Epithelial cell of prostate (primary cell): Measurements from ENCODE around the gene ABLIM2.

Experiments
- DNase-seq: peaks from one replicate; pipeline ENCODE4 v3.0.0-alpha.2; 2011; ENCODE audit warnings: low read depth, low spot score
- H3K27ac ChIP-seq: fragments of 450-650 bp; 2 replicates; pipeline ENCODE4 v1.5.1; 2017; ENCODE audit warnings: mild to moderate bottlenecking

ABLIM2 gene

DNA sequence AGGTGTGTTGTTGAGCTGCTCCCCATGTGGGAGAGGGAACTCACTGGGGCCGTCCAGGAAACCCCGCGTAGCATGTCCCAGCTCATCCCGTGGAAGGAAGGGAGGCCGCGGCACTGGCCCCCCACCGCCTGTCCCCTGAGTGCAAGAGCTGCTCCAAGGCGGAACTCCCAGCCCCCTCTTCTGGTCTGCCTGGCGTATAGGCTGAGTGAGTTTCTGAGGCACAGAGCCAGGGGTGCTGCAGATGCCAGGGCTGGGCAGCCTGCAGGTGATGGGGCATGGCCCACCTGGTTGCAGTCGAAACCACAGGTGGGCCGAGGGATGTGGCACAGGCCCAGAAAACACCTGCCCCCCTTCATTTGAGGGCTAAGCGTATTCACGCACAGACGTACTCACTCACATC, 49.6 kb downstream of the ABLIM2 start:
- H3K27ac ChIP-seq, result no peak overlapping the region
- DNase-seq, result no peak

DNA sequence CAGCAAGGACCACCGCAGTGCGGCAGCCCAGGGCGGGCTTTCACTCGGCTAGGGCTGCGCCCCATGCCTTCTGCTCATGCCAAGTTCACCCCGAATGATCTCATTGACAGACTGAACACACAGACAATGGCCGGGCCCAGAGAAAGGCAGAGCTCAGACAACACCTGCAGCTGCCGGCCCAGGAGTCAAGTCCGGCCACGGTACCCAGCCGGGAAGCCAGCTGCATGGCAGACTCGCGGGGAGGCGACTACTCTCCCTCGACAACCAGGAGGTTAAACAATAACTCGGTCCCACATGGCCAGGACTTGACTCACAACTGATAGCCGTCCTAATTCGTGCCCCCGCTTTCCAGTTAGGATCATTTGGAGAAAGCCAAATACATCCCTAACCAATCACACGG, 50.4 kb downstream of the ABLIM2 start:
- no peak overlapping the region for H3K27ac ChIP-seq
- no peak for DNase-seq

DNA sequence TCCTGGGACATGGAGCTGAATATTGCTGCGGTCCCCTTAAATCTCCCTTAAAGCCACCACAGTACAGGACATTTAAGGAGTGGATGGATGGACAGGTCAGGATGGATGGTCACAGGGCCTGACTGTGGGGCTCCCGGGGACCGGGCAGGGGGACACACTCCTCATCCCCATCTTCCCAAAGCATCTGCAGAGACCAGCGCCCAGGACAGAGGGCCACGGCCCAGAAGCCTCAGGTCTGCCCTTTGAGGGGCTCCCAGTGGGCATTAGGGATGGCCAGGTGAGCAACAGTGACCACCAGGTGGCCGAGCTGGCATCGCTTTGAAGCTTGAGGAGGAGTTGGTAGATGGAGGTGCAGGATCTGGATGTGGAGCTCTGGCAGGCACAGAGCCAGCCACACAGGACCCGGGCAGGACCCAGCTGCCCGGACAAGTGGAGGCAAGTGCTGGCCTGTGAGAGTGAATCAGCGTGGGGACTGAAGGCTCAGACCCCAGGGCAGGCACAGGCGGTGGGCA, 51.4 kb downstream of the ABLIM2 start:
- DNase-seq, result no peak
- no peak overlapping the region for H3K27ac ChIP-seq

DNA sequence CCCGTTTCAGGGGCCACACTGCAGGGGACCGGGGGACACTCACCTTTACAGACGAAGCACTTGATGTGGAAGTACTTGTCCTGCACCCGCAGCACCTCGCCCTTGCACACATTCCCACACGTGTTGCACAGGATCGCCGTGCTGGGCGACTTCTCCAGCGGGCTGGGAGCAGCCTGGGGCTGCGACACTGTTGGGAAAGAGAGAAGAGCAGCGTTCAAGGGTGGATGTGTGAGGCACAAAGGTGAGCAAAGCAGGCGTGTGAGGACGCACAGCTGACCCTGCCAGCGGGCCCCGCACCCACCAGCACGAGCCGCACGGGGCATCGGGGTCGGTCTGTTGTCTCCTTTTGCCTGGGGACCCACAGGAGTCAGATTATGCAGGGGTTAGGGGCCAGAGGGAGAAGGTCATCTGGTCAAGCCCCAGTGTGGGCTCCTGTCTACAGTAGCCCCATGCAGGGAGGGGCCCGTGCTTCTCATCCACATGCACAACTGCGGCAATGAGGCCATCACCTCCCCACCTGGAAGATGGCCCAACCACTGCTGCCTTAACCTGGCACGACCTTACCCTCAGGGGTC, 52.1 kb downstream of the ABLIM2 start:
- no peak overlapping the region for H3K27ac ChIP-seq
- no peak for DNase-seq

DNA sequence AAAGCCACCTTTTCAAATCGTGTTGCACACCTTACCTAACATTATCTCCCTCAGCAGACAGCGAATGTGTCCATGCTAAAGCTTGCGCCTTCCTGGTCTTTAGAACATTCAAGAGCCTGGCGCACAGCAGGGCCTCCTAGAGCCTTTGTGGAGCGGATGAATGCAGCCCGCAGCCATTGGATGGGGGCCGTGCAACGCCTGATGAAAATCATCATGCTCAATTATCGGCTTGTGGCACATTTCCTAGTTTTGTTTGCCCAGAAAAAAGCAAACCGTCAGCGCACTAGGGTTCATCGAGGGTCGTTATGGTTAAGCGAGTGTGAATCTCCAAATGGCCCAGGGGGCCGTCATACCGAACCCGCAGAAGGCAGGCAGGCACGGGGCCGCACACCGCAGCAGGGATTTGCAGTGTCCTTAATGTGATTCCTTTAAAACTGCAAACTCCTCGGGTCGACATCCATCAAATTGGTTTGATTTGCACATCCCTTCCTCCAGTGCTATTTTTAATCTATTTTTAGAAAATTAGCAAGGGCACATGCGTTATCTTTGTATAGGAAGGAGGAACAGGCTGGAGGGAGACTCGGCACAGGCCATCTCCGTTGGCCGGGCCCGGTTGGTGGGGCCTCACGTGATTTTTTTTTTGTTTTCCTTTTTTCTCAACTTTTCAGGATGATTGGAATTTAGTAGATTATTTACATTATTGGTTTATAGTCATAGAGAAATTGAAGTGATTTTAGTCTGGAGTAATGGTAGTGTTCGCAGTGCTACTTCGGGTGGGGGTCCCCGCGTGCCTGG, 53.1 kb downstream of the ABLIM2 start:
- DNase-seq, result no peak
- H3K27ac ChIP-seq, result no peak overlapping the region

DNA sequence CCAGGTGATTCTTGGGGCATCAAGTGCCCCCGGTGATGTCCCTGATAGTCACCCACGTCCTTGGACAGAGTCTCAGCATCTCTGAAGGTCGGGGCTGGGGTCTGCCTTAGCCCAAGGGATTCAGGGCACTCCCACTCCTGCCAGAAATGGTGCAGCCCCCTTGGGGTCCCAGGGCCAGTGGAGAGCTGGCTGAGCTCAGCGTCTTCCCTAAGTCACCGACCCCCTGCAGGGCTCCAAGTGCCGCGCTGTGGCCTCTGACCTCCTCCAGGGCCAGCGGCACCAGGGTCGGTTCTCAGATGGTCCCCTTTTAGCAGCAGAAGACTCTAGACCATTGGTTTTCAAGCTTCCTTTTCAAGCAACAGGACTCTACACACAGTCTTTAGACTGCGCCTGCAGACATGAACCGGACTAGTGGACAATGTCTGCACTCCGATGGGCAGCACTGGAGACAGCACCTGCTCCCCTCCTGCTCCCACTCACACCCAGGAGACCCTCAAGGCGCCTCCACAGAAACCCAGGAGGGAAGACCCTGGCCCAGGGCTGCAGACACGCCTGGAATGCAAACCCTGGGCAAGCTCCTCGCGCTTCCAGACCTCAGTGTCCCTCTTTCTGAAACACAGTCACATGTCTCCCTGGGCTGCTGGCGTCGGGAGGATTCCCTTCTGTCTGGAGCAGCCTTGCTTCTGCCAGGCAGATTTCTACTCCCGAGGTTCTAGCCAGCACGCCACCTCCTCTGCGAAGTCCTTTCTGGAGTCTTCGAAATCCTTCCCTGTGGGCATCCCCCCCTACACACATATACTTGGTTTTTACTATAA, 53.9 kb downstream of the ABLIM2 start:
- no peak overlapping the region for H3K27ac ChIP-seq
- no peak for DNase-seq

DNA sequence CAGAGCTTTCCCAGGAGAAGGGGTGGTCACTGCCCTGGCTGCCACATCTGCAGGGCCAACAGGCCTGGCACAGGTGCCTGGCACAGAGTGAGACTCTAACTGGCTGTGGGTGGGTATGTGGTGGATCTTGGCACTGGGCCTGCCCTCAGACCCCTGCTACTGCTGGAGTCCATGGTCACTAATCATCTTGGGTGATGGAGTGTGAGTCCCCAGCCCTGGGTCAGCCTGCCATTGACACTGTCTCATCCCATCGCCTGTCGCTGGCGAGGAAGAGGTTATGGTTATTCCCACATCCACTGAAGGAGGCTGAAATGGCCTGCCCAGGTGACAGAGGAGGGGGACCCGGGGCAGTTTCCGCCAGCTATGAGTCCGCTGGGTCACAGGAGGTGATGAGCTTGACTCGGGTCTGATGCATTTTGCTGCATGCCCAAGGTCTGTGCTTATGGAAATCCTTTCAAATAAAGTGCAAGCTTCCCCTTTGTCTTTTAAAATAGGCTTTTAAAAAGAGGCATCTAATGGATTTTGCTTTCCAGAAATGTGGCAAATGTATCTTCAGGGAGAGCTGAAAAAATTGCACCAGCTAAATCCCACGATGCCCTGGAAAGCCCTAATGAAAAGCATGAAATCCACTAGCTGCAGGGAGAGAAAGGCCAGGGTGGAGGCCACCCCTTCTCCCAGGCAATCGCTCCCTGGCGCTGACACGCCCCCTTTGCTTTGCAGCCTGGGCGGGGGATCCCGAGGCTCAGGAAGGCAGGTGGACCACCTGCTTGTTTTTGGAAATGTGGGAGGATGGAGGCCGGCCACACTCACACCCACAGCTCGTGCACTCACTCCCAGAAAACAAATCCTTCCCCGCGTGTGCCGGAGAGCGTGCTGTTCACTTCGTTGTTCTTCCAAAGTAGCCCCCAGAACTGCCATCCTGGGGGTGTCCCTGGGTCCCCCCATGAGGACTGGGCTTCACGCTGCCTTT, 54.9 kb downstream of the ABLIM2 start:
- H3K27ac ChIP-seq, result no peak overlapping the region
- no peak for DNase-seq

DNA sequence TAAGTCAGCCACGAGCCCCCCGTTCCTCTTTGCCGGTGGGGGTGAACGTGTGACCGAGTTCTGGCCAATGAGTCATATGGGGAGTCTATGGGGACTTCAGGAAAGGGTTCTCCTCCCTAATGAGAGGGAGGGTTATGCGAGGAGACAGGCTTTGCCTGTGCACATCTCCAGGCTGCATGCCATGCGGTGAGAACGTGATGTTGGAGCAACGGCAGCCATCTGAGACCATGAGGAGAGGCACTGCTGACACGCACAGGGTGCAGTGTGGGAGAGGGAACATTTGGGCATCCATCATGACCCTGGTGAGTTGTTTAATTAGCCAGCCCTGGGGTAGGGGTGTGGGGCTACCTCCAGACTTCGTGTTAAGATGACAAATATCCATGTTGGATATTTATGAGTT, 55.8 kb downstream of the ABLIM2 start:
- no peak for DNase-seq

DNA sequence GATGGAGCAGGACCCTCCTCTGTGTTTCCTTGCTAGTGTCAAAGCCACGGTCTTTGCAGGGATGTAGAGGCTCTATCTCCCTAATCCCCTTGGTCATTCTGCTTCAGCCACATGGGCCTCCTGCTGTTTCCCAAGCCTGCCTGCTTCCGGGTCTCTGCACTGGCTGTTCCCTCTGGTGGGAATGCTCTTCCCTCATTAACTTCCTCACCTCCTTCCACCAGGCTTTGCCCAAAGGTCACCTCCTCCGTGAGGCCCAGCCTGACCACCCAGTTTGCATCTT, 56.6 kb downstream of the ABLIM2 start:
- H3K27ac ChIP-seq, result no peak overlapping the region
- DNase-seq, result no peak

More for the DNA sequence above, 55.8 kb downstream of the ABLIM2 start:
- no peak overlapping the region for H3K27ac ChIP-seq

DNA sequence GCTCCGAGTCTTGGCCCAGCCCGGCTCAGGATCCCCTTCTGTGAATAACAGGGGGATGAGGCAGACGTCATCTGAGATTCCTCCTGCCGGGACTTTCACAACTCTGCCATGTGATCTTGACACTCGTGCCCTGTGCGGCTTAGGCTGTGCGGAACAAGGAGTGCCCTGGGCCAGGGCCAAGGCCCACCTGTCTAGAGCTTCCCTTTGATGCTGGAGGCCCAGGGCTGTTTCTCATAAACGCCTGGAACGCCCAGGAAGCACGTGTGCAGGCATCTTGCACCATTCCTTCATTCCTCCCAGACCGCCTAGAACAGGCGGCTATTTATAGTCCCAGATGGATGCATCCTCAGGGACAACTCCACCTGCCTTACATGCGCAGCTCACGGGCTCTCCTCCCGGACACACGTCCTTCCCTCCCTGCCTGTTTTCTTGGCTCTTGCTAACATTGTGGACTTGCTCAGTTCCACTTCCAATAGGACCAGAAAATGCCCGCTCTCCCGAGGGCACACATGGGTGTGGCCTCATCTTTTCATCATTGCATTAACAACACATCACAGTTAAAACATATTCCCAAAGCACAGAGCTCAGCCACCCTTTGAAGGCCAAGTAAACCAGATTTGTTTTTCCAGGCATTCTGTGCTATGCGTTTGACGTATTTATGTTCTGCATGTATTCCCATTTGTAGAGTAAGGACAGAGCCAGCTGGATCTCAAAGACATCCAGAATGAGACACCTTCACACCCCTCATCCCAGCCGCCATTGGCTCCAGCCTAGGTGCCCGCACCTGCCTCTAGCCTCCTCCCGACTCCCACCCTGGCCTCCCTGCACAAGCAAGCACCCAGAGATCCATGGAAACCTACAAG, 57.2 kb downstream of the ABLIM2 start:
- DNase-seq, result peak; percentile 22
- H3K27ac ChIP-seq, result no peak overlapping the region

DNA sequence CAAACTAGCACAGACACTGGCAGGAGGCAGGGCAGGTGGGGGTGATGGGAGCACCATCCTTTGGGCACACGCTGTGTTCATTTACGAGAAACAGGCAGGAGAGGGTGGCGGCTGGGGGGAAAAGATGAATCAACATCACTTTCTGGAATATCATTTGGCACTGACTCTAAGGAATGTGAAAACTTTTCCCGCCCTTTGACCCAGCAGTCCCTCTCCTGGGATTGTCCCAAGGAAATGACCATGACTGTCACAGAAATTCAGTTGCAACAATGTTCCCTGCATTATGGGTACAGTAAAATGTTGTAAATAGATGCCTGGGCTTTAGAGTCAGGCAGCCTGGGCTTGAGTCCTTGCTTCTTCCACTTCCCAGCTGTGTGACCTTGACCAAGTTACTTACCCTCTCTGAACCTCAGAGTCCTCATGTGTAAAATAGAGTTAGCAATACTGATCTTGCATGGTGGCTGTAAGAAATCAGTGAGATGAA, 58.6 kb downstream of the ABLIM2 start:
- no peak for DNase-seq
- H3K27ac ChIP-seq, result no peak overlapping the region

DNA sequence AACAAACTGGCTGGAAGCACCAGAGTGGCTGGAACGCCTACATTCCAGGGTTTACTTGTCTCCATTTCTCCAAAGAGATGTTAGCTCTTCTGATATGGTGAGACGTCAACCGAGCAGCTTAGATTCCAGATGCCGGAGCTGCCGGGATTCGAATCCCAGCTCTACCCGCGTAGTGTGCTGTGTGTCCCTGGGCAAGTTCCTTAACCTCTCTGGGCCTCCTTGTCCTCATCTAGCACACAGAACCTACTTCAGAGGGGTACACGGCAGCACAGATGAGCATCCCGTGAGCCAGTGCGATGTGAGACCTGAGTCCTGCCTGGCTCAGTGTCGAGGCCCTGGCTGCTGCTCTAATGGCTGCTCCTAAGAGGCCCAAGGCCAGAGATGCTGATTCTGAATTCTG, 60.1 kb downstream of the ABLIM2 start:
- H3K27ac ChIP-seq, result no peak overlapping the region
- DNase-seq, result no peak

DNA sequence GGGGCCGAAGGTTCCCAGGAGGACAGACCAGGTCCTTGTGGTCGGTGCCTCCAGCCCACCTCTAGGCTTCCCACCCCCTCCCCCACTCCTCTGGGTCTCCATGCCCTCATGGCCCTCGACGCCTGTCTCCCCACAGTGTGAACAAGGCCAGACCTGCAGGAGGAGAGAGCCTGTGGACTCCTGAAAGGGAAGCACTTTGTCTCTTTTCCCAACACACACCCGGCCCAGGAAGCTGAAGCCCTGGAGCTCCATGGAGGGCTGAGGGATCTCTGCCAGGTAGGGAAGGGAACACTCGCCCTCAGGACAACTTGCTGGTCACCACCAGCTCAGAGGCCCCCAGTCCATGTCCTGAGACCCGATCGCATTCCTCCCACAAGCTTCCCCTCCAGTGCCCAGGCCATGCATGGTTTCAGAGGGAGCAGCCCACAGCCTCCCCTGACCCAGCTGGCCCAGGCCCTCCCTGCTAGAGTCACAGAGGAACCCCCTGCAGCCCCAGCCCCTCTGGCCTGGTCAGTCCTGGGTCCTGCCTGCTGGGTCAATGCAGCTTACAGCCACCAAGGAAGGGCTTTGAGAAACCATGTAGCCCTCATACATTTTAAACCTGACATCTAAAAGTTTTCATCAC, 60.8 kb downstream of the ABLIM2 start:
- H3K27ac ChIP-seq, result no peak overlapping the region
- no peak for DNase-seq

DNA sequence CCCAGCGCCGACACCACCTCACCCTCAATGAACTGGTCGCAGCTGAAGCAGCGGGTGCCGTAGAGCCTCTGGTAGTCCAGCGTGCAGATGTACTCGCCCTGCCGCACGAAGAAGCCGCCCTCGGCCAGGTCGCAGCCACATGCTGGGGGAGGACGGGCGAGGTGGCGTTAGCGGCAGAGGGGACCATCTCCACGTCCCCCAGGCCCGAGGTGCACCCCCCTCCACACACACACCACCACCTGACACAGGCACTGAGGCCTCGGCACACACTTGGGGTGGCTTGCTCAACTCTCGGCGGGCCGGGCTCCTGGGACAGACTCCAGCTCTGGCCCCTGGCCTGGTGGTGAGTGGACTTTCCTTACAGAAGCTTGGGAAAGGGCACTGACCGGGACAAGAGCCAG, 61.5 kb downstream of the ABLIM2 start:
- DNase-seq, result no peak

DNA sequence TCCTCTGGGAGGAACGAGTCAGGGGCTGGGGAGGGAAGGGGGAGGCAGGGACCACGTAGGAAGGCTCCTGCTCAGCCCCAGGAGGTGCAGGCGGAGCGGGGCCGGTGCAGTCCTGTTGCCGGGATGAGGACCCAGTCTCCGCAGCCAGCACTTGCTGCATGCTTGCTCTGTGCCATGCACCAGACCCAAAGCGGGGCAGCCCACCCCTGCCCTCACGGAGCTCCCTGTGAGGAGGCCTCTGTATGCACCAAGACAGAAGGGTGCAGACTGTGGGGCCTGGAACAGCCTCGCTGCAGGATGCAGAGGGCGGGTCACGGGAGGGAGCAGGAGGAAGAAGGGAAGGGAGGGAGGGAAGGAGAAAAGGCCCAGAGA, 61.9 kb downstream of the ABLIM2 start:
- H3K27ac ChIP-seq, result no peak overlapping the region
- no peak for DNase-seq

More for the DNA sequence above, 61.5 kb downstream of the ABLIM2 start:
- H3K27ac ChIP-seq, result no peak overlapping the region

DNA sequence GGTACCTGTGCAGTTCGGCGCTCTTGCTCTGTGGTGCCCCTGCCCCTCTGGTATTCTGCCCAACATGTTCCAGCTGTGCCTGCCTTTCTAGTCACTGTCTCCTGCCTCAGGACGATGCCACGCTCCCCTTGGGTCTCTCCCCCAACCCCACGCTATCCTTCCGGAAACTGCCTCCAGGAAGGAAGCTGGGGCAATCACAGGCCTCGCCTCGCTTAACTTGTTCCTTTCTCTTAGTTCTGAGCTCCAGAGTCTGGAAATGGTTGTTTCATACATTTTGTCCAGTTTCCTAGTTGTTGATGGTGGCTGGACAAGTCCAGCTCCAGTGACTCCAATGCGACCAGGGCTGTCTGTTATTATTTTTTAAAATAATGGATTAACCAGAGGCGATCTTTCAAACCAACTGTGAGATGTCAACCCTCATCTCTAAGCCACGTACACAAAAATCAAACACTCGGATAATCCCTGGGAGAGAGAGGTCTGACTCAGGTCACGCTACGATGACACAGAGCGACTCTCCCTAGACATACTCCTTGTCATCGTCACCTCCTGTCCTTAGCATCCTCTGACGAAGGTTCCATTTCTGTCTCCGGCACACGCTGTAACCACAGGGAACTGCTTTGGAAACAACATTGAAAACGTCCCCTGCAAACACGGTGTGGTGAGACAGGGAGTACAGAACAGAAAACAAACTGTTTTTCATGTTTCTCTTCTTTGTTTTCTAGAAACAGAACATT, 62.5 kb downstream of the ABLIM2 start:
- DNase-seq, result no peak

DNA sequence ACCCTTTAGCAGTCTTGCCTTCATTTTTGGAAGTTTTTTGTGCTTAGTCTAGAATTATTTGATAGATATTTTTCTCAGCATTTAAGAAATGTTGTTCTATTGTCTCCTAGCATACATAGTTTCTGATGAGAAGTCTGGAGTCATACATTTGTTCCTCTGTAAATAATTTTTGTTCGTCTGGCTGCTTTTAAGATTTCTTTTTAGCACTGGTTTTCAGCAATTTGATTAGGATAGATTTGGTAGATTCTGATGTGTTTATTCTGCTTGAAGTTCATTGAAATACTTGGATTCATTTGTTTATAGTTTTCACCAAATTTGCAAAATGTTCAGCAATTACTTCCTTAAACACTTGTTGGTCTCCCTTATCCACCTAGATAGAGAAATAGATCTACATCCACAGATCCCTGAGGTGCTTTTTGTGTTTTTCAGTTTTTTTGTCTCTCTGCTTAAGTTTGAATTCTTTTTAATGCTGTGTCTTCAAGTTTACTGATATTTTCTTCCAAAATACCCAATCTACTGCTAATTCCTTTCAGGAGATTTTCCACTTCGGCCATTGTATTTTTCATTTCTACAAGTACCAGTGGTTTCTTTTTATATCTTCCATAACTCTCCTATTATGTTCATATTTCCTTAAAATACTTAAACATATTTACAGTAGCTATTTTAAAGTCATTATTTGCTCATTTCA, 64.9 kb downstream of the ABLIM2 start:
- H3K27ac ChIP-seq, result no peak overlapping the region
- no peak for DNase-seq

More for the DNA sequence above, 62.5 kb downstream of the ABLIM2 start:
- H3K27ac ChIP-seq, result no peak overlapping the region
